ENCODE data around the gene SNX20.

SNX20 gene

GRCh38 chr16:50679676-50680555, 1.2 kb downstream of the SNX20 start:
- DNase-seq (ENCODE audit: low spot score): no peak

GRCh38 chr16:50679266-50679665, 1.8 kb downstream of the SNX20 start:
- no peak for DNase-seq (ENCODE audit: low spot score)

GRCh38 chr16:50678531-50678930, 2.6 kb downstream of the SNX20 start:
- no peak for DNase-seq (ENCODE audit: low spot score)

- DNase-seq (ENCODE audit: low spot score): no peak
Measured at GRCh38 chr16:50677351-50677750, 3.8 kb downstream of the SNX20 start.

GRCh38 chr16:50676684-50677225, 4.4 kb downstream of the SNX20 start:
- DNase-seq (ENCODE audit: low spot score): no peak

GRCh38 chr16:50675686-50676610, 5.2 kb downstream of the SNX20 start:
- no peak for DNase-seq (ENCODE audit: low spot score)

GRCh38 chr16:50674831-50675230, 6.3 kb downstream of the SNX20 start:
- DNase-seq (ENCODE audit: low spot score): no peak

- no peak for DNase-seq (ENCODE audit: low spot score)
Measured at GRCh38 chr16:50673496-50674275, 7.4 kb downstream of the SNX20 start.

- DNase-seq (ENCODE audit: low spot score): no peak
Measured at GRCh38 chr16:50671644-50672260, 9.4 kb downstream of the SNX20 start.

- no peak for DNase-seq (ENCODE audit: low spot score)
Measured at GRCh38 chr16:50670476-50670875, 10.6 kb downstream of the SNX20 start.

GRCh38 chr16:50669741-50670140, 11.4 kb downstream of the SNX20 start:
- DNase-seq (ENCODE audit: low spot score): no peak

- DNase-seq (ENCODE audit: low spot score): no peak
Measured at GRCh38 chr16:50668368-50669008, 12.6 kb downstream of the SNX20 start.

- DNase-seq (ENCODE audit: low spot score): no peak
Measured at GRCh38 chr16:50667497-50668367, 13.4 kb downstream of the SNX20 start.

- DNase-seq (ENCODE audit: low spot score): no peak
Measured at GRCh38 chr16:50666658-50667496, 14.2 kb downstream of the SNX20 start.

- DNase-seq (ENCODE audit: low spot score): peak; percentile 81
Measured at GRCh38 chr16:50665128-50665878, 15.8 kb downstream of the SNX20 start.

GRCh38 chr16:50664270-50664669, 16.8 kb downstream of the SNX20 start:
- no peak for DNase-seq (ENCODE audit: low spot score)

- no peak for DNase-seq (ENCODE audit: low spot score)
Measured at GRCh38 chr16:50662306-50662940, 18.7 kb downstream of the SNX20 start.

GRCh38 chr16:50659806-50660205, 21.3 kb downstream of the SNX20 start:
- DNase-seq (ENCODE audit: low spot score): no peak
